ENCODE measurements around the gene KRTAP25-1.

KRTAP25-1 gene

DNA sequence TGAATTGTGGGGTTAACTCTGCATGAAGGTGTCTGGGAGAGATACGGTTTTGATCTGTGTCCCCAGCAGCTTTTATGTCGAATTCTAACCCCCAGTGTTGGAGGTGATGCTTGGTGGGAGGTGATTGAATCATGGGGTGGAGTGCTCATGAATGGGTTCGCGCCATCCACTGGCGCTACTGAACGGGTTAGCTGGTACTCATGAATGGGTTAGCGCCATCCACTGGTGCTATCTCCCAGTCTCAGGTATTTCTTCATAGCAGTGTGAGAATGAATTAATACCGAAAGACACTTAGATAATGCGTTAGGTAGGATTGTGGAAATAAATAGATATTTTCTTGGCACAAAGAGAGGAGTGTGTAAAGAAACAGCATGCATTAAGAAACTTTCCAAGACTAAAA is 40.5 kb downstream of the KRTAP25-1 start:
- DNase-seq = no peak

DNA sequence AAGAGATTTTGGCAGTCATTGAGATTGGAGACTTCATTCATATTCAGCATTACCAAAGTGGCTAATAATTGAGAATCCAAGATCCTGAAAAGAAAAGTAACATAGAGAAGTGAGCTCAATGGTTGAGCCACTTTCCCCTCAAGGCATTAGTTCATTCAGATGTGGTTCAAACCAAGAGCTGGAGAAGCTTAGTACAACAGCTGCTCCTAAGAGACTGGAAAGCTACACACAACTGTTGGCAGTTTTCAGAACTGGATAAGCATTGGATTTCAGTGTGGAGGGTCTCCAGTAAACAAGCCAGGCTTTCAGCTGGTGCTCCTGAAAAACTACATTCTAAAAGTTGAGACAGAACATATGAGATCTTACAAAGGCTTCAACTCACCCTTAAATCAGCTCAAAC is 44.3 kb downstream of the KRTAP25-1 start:
- no peak for DNase-seq

DNA sequence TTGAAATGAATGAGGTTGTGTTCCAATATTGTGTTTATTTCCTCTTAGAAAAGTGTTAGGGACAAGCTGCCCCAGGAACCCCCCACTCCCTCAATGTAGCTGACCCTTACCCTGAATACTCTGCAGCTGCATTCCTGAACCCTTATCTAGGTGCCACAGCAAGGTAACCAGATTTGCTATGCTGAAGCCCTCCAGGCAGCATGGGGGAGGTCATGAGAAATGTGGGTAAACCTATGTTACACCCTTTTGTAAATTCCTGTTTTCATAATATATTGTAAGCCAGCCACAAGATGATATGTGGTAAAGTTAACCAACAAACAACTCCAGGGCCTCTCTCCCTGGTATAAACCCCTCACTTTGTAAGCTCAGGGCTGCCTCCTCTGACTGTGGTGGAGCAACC is 45.6 kb downstream of the KRTAP25-1 start:
- no peak for DNase-seq

DNA sequence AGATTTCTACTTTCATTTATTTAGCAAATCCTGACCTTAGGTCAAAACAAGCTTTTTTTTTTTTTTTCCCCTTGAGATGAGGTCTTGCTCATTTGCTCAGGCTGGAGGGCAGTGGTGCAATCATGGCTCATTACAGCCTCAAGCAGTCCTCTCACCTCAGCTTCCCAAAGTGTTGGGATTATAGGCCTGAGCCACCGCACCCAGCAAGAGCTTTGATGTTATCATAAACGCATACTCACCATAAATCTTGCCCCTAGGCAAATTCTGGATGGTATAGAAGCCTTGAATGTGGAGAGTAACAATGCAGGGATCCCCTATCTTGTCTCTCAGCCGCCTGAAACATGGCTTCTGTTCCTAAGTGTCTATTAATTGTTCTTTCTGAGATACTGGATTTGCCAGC is 48.7 kb downstream of the KRTAP25-1 start:
- no peak for DNase-seq

Measured in NCI-H2081 (cell line).